Smooth muscle cell (in vitro differentiated cells): ENCODE measurements around the gene FGA. TPM values are rescaled to one million over a fixed set of nuclear protein-coding genes. Genes with fewer than 3 reads are reported as not detected.

Source experiments
- DNase-seq: peaks from one replicate; lab custom pipeline; 2025; ENCODE audit not compliant: unreplicated experiment; lab: John Stamatoyannopoulos, UW
- H2AFZ ChIP-seq: fragments of 200-600 bp; sonication (generic); 2 replicates; pipeline ENCODE4 v1.6.0; 2016; ENCODE audit warnings: antibody characterized with exemption, low read depth, mild to moderate bottlenecking
- H3F3A ChIP-seq: fragments of 200-600 bp; sonication (generic); 2 replicates; pipeline ENCODE4 v1.6.0; 2017; ENCODE audit warnings: antibody characterized with exemption, low read depth
- H3K27ac ChIP-seq: fragments of 200-600 bp; sonication (generic); 2 replicates; pipeline ENCODE4 v1.5.1; 2016; ENCODE audit warnings: low read depth, mild to moderate bottlenecking
- H3K27me3 ChIP-seq: fragments of 200-600 bp; sonication (generic); 2 replicates; pipeline ENCODE4 v1.6.1; 2016; ENCODE audit warnings: low read depth, mild to moderate bottlenecking
- H3K36me3 ChIP-seq: fragments of 200-600 bp; sonication (generic); 2 replicates; pipeline ENCODE4 v1.5.1; 2016; ENCODE audit warnings: low read depth
- H3K4me1 ChIP-seq: fragments of 200-600 bp; sonication (generic); 2 replicates; pipeline ENCODE4 v1.5.1; 2016; ENCODE audit warnings: low read depth
- H3K4me2 ChIP-seq: fragments of 200-600 bp; sonication (generic); 2 replicates; pipeline ENCODE4 v1.6.0; 2016; ENCODE audit warnings: mild to moderate bottlenecking
- H3K4me3 ChIP-seq: fragments of 200-600 bp; sonication (generic); 2 replicates; pipeline ENCODE4 v1.5.1; 2016; ENCODE audit warnings: mild to moderate bottlenecking
- H3K79me2 ChIP-seq: fragments of 200-600 bp; sonication (generic); 2 replicates; pipeline ENCODE4 v1.6.0; 2016; ENCODE audit warnings: low read depth, mild to moderate bottlenecking
- H3K9ac ChIP-seq: fragments of 200-600 bp; sonication (generic); 2 replicates; pipeline ENCODE4 v1.6.0; 2016; ENCODE audit warnings: low read depth
- H3K9me3 ChIP-seq: fragments of 200-600 bp; sonication (generic); replicated peaks from 2 replicates; pipeline ENCODE4 v1.5.1; 2016; ENCODE audit warnings: low read depth
- H4K20me1 ChIP-seq: fragments of 200-600 bp; sonication (generic); 2 replicates; pipeline ENCODE4 v1.6.0; 2016; ENCODE audit warnings: low read depth
- CTCF ChIP-seq: fragments of 200-600 bp; sonication (generic); IDR thresholded peaks from 2 replicates; pipeline ENCODE4 v1.5.1; 2017; ENCODE audit warnings: borderline replicate concordance, mild to moderate bottlenecking, antibody characterized with exemption; ENCODE audit not compliant: insufficient read depth, poor library complexity, severe bottlenecking
- WGBS: methylation state at CpG from one replicate; pipeline ENCODE4 v1.1.7; 2016; ENCODE audit warnings: low lambda C conversion rate; 5-methylcytosine and 5-hydroxymethylcytosine counted together
- polyA plus RNA-seq: library from polyadenylated mRNA; unstranded; fragments of >200 nt; fragmentation: Nextera tagmentation; extraction: Ambion mirVana; gene quantifications from 2 replicates; pipeline ENCODE4 v1.2.1, GENCODE V29; 2016
- total RNA-seq: library from RNA; depleted of rRNA; stranded (reverse); fragments of >200 nt; gene quantifications from 2 replicates; pipeline ENCODE4 v1.2.3, GENCODE V29; 2014

FGA gene
- total and polyA plus RNA-seq, 2 experiments from 2014 or later: 0.04 to 0.21 TPM

- no peak overlapping the region for H2AFZ ChIP-seq
- peaks cover 3% of the 10 kb centered on the region for H3K27me3 ChIP-seq
- no peaks in the 10 kb centered on the region for H3K79me2 ChIP-seq
- no peak overlapping the region for H3K9ac ChIP-seq
- no peaks in the 10 kb centered on the region for H4K20me1 ChIP-seq
- no peaks in the 10 kb centered on the region for H3K9me3 ChIP-seq
- DNase-seq: no peak
- peaks cover 4% of the 10 kb centered on the region for H3F3A ChIP-seq
- H3K4me3 ChIP-seq: no peak overlapping the region
- H3K4me2 ChIP-seq: no peak overlapping the region
- TF ChIP-seq CTCF: peak; percentile 48
- H3K4me1 ChIP-seq: peaks cover 9% of the 10 kb centered on the region
- no peaks in the 10 kb centered on the region for H3K36me3 ChIP-seq
- H3K27ac ChIP-seq: no peak overlapping the region
These were observed 32.1 kb upstream of the FGA start for GRCh38 chr4:154622598-154622997.

GRCh38 chr4:154620111-154620510, 29.6 kb upstream of the FGA start:
- Histone ChIP-seq H3K9me3 (no peaks in the 10 kb centered on the region), H3K4me3 (no peak overlapping the region), H3F3A (peaks cover under 1% of the 10 kb centered on the region), H3K9ac (no peak overlapping the region), H3K27me3 (no peaks in the 10 kb centered on the region), H3K4me1 (no peaks in the 10 kb centered on the region), H3K36me3 (no peaks in the 10 kb centered on the region), H3K27ac (no peak overlapping the region), H4K20me1 (no peaks in the 10 kb centered on the region), H2AFZ (no peak overlapping the region), H3K79me2 (no peaks in the 10 kb centered on the region), H3K4me2 (no peak overlapping the region)
- no peak for DNase-seq
- TF ChIP-seq CTCF: no peak
- 52% methylated on average over 1 of the region's 1 CpG for WGBS

- Histone ChIP-seq H3K9ac (no peak overlapping the region), H3K4me2 (no peak overlapping the region), H3K27ac (no peak overlapping the region), H3K4me3 (no peak overlapping the region), H3K79me2 (no peaks in the 10 kb centered on the region), H2AFZ (no peak overlapping the region), H3K27me3 (no peaks in the 10 kb centered on the region), H4K20me1 (no peaks in the 10 kb centered on the region), H3K9me3 (no peaks in the 10 kb centered on the region), H3F3A (no peaks in the 10 kb centered on the region), H3K4me1 (no peaks in the 10 kb centered on the region), H3K36me3 (no peaks in the 10 kb centered on the region)
- peak; percentile 68 for TF ChIP-seq CTCF
- WGBS: 35% methylated on average over 4 of the region's 4 CpGs
- no peak for DNase-seq
These were observed 28.3 kb upstream of the FGA start for GRCh38 chr4:154618708-154619315.

GRCh38 chr4:154617820-154618317, 27.3 kb upstream of the FGA start:
- H3K79me2 ChIP-seq: no peaks in the 10 kb centered on the region
- 81% methylated on average over 5 of the region's 5 CpGs for WGBS
- no peak overlapping the region for H3K27ac ChIP-seq
- H2AFZ ChIP-seq: peak overlapping the region; percentile 21
- H3K9ac ChIP-seq: no peak overlapping the region
- H4K20me1 ChIP-seq: no peaks in the 10 kb centered on the region
- DNase-seq: no peak
- H3K9me3 ChIP-seq: no peaks in the 10 kb centered on the region
- no peaks in the 10 kb centered on the region for H3K4me1 ChIP-seq
- no peak overlapping the region for H3K4me3 ChIP-seq
- TF ChIP-seq CTCF: no peak
- H3F3A ChIP-seq: no peaks in the 10 kb centered on the region
- no peak overlapping the region for H3K4me2 ChIP-seq
- no peaks in the 10 kb centered on the region for H3K36me3 ChIP-seq
- H3K27me3 ChIP-seq: no peaks in the 10 kb centered on the region
